Germinal center (tissue), 1 donor: ENCODE data around the gene TRAP1.
"Not testable (repeated sequence)": the region's sequence is repeated elsewhere in the genome, so short reads cannot be mapped to it uniquely, and the experiment has no call there.

ENCODE experiments used
- DNase-seq: peaks from one replicate; pipeline ENCODE4 v3.0.0; 2012; ENCODE audit warnings: mixed read lengths, low spot score

The TRAP1 gene

GRCh38 chr16:3736116-3736515 is 18.8 kb upstream of the TRAP1 start:
- DNase-seq, result no peak

- no peak for DNase-seq
Measured at GRCh38 chr16:3735541-3735940, 18.2 kb upstream of the TRAP1 start.

- DNase-seq, result no peak
Measured at GRCh38 chr16:3734758-3735221, 17.5 kb upstream of the TRAP1 start.

- DNase-seq, result no peak
Measured at GRCh38 chr16:3734084-3734757, 16.9 kb upstream of the TRAP1 start.

GRCh38 chr16:3732171-3732570 is 14.8 kb upstream of the TRAP1 start:
- no peak for DNase-seq

GRCh38 chr16:3731126-3731935 is 14.0 kb upstream of the TRAP1 start:
- no peak for DNase-seq

GRCh38 chr16:3730161-3731125 is 13.1 kb upstream of the TRAP1 start:
- DNase-seq, result no peak

GRCh38 chr16:3729161-3730112 is 12.1 kb upstream of the TRAP1 start:
- no peak for DNase-seq

GRCh38 chr16:3728424-3729160 is 11.3 kb upstream of the TRAP1 start:
- no peak for DNase-seq

- DNase-seq, result no peak
Measured at GRCh38 chr16:3727806-3728381, 10.6 kb upstream of the TRAP1 start.

GRCh38 chr16:3726021-3726687 is 8.8 kb upstream of the TRAP1 start:
- DNase-seq, result no peak

GRCh38 chr16:3725276-3725675 is 8.0 kb upstream of the TRAP1 start:
- no peak for DNase-seq

GRCh38 chr16:3722508-3722907 is 5.2 kb upstream of the TRAP1 start:
- DNase-seq, result no peak

GRCh38 chr16:3720418-3720817 is 3.1 kb upstream of the TRAP1 start:
- DNase-seq, result no peak

GRCh38 chr16:3718628-3719027 is 1.3 kb upstream of the TRAP1 start:
- no peak for DNase-seq

GRCh38 chr16:3718019-3718391 is 681 bp upstream of the TRAP1 start:
- DNase-seq, result no peak

GRCh38 chr16:3716831-3717234 is 491 bp downstream of the TRAP1 start:
- peak; percentile 44 for DNase-seq

- DNase-seq, result no peak
Measured at GRCh38 chr16:3715430-3715829, 1.9 kb downstream of the TRAP1 start.

GRCh38 chr16:3714378-3714777 is 2.9 kb downstream of the TRAP1 start:
- not testable (repeated sequence) for DNase-seq
